Central memory CD8-positive, alpha-beta T cell (primary cell): ENCODE measurements around the gene ITPK1.

Experiments
- ATAC-seq: fragments of 150-1000 bp; cut with Tn5 transposase; replicated peaks from 2 replicates; pipeline ENCODE4 v1.10.0; 2022; ENCODE audit warnings: mild to moderate bottlenecking, moderate FRiP score, moderate number of reproducible peaks; ENCODE audit not compliant: poor library complexity, severe bottlenecking; ENCODE audit errors: extremely low read depth
- DNase-seq, 2 donors: peaks; one replicate each; pipeline ENCODE4 v3.0.0; 2021; ENCODE audit warnings: low spot score in 2 of 2
- H3K27ac Mint-ChIP-seq: one replicate; pipeline ENCODE4 v1.8.0; 2022; ENCODE audit warnings: low read depth, mild to moderate bottlenecking, moderate library complexity, mixed read lengths
- H3K27me3 Mint-ChIP-seq: one replicate; pipeline ENCODE4 v1.8.0; 2022; ENCODE audit warnings: mixed read lengths
- H3K36me3 Mint-ChIP-seq: one replicate; pipeline ENCODE4 v1.8.0; 2022; ENCODE audit warnings: mild to moderate bottlenecking, moderate library complexity, mixed read lengths; ENCODE audit not compliant: insufficient read depth
- H3K4me1 Mint-ChIP-seq: one replicate; pipeline ENCODE4 v1.8.0; 2022; ENCODE audit warnings: mixed read lengths
- H3K4me3 Mint-ChIP-seq: one replicate; pipeline ENCODE4 v1.8.0; 2022; ENCODE audit warnings: mild to moderate bottlenecking, moderate library complexity, mixed read lengths
- H3K9me3 Mint-ChIP-seq: one replicate; pipeline ENCODE4 v1.8.0; 2022; ENCODE audit warnings: mixed read lengths

ITPK1 gene

DNA sequence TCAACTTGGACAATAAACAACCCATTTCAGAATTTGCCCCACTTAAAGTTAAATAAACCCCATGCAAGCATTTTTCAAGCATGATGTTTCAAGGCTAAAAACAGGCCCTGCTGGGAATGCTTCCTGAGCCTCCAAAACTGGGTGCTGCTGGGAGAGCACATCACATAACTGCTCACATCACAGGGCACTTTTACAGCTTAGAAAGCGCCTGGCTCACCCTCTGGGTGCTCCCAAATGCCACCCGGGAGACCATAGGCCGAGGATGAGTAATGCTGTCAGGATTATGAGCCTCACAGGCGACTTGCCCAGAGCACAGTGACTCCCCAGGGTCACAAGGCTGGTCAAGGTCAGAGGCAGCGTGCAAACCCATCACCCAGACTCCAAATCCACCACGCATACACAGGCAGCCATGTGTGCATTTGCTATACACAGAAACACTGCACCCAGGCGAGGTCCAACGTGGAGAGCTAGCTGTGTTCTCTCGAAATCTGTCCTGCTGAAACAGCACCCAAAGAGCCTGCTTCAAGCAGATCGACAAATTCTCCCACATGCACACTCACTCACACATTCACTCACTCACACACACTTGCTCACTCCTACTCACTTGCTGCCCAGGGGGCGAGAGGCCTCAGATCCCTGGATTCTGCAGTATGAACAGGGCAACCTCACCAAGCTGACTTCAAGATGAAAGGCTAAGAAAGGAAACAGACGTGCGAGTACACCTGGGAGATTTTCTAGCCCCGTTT, 58.7 kb downstream of the ITPK1 start:
- Mint-ChIP-seq H3K4me3 (no peak overlapping the region), H3K9me3 (no peaks in the 10 kb centered on the region), H3K4me1 (peaks cover 58% of the 10 kb centered on the region)

DNA sequence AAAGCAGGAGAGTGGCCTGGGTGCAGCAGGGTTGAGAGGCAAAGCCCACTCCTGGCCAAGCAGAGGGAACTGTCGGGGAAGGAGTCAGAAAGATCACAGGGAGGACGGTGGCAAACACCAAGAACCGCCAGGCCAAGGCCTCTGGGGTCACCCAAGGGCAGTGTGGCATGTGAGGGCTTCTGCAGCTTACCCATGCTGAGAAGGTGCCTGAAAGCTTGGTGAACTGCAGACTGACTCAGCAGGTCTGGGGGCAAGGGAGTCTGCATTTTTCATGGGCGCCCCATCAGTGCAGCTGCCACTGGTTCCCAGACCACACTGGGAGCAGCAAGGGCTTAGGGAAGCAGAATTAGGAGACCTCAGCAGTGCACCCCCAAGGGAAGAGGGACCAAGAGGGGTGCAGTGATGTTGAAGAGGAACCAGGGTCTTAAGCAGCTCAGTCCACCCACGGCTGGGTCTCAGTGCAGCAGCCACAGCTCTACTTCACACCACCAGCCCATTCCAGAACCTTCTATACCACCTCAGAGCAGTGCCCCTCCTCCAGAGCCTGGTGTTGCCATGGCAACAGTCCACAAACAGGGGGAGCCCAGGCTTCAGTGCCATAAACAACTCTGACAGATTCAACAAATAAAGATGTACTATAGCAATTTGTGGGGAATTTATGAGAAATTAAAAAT, 59.4 kb downstream of the ITPK1 start:
- Mint-ChIP-seq H3K27ac (peak overlapping the region; percentile 74), H3K27me3 (no peaks in the 10 kb centered on the region), H3K9me3 (no peaks in the 10 kb centered on the region), H3K36me3 (peaks cover 5% of the 10 kb centered on the region), H3K4me1 (peaks cover 52% of the 10 kb centered on the region), H3K4me3 (no peak overlapping the region)
- DNase-seq (no peak), ATAC-seq (peak; percentile 49)

More for the DNA sequence above, 58.7 kb downstream of the ITPK1 start:
- DNase-seq: no peak
- peak overlapping the region; percentile 74 for H3K27ac Mint-ChIP-seq
- peaks cover 4% of the 10 kb centered on the region for H3K36me3 Mint-ChIP-seq
- ATAC-seq: no peak
- no peaks in the 10 kb centered on the region for H3K27me3 Mint-ChIP-seq

DNA sequence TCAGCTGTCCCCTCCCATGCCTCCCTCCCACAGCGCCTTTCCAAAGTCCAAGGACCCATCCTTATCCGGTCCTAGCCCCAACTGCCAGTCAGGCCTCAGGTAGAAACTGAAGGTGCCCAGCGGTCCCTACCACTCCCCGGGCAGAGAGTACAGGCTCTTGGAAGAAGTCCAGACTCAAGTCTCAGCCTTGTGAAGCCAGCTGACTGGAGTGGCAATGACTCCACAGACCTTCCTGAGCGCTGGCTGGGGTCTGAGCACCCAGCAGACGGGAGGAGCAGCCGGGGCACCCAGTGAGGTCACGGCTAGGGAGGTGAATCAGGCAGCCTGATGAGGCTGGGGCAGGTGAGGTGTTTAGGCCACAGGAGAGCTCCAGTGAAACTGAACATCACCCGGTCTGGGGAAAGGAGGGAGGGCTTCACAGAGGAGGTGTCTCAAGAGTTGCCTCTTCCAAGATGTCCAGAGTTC, 60.0 kb downstream of the ITPK1 start:
- Mint-ChIP-seq H3K27me3 (no peaks in the 10 kb centered on the region), H3K9me3 (no peaks in the 10 kb centered on the region), H3K27ac (peak overlapping the region; percentile 74), H3K36me3 (peaks cover 4% of the 10 kb centered on the region), H3K4me3 (no peak overlapping the region), H3K4me1 (peaks cover 48% of the 10 kb centered on the region)
- no peak for ATAC-seq
- DNase-seq: no peak

DNA sequence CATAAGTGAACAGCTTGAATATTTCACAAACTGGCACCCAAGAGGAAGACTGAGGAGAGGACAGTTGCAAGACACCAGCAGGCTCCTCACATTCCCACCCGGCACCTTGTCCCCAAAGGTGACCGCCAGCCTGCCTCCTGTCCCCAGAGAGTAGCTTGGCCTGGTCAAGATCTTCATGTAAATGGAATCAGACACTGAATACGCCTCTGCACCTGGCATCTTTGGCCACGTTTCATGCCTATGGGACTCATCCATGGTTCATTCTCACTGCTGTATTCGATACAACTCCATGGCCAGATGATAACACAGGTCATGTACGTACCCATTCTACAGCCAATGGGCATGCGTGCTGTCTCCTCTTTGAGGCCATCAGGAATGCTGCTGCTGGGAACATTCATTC, 60.8 kb downstream of the ITPK1 start:
- DNase-seq (no peak), ATAC-seq (no peak)
- no peak overlapping the region for H3K4me3 Mint-ChIP-seq
- H3K4me1 Mint-ChIP-seq: peaks cover 40% of the 10 kb centered on the region
- no peaks in the 10 kb centered on the region for H3K27me3 Mint-ChIP-seq
- H3K27ac Mint-ChIP-seq: no peak overlapping the region
- no peaks in the 10 kb centered on the region for H3K9me3 Mint-ChIP-seq
- peaks cover 4% of the 10 kb centered on the region for H3K36me3 Mint-ChIP-seq

DNA sequence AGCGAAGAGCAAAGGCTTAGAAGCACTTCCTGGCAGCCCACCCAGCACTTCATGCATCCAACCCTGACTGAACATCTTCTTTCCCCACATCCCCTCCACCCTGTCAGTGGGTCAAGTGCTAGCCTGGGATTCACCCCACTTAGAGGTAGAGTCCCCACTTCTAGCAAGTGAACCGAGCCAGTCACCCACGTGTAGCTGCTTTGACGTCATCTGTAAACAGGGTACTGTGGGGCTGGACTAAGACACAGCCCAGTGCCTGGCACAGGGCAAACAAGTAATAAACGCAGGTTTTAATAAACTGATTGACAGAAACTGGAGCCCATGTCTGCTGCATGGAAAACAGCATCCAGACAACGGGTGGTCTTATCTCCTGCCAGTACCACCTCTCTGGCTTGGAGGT, 61.7 kb downstream of the ITPK1 start:
- Mint-ChIP-seq H3K27ac (no peak overlapping the region), H3K4me3 (no peak overlapping the region), H3K4me1 (peaks cover 44% of the 10 kb centered on the region), H3K36me3 (peaks cover 4% of the 10 kb centered on the region), H3K27me3 (no peaks in the 10 kb centered on the region), H3K9me3 (no peaks in the 10 kb centered on the region)
- ATAC-seq (no peak), DNase-seq (no peak)

DNA sequence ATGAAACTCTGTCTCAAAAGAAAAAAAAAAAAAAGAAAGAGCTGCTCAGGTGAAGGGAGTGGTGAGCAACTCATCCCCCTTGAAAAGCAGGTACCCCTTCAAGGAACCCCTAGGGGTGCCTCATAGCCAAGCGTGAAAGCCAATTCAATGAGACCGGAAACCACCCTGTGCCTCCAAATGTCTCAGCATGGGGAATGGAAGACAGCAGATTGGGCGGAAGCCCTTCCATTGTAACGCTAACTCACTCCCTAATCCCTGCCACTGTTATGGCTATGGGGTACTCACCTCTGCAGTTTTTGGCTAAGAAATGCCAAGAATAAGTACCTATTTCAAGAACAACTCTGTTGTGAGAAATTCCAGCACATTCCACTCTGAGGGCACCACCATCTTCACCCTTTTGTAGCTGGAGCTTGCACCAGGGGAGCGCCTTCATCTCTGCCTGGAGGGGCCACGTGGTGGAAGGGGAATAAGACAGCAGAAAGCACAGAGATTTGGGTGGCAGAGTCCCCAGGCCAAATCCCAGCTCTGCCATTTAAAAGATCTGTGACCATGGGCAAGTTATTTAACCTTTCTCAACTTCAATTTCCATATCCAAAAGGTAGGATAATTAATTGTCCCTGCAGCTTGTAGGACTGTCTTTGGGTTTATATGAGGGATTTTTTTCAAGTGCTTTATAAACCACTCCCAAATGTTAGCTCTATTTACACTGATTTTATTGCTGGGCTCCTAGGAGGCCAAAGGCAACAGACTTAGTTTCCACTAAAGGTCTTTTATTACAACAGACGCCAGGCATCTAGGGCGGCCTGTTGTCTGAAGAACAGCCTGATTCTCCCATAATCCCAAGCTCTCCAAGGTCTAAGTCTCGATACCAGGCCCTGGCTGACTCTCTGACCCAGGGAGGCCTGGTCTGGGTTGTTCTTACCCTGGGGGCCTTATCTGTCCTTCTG, 63.9 kb downstream of the ITPK1 start:
- Mint-ChIP-seq H3K4me1 (peaks cover 32% of the 10 kb centered on the region), H3K27ac (no peak overlapping the region), H3K36me3 (peaks cover 4% of the 10 kb centered on the region), H3K4me3 (no peak overlapping the region), H3K27me3 (no peaks in the 10 kb centered on the region), H3K9me3 (no peaks in the 10 kb centered on the region)
- DNase-seq (no peak), ATAC-seq (no peak)

DNA sequence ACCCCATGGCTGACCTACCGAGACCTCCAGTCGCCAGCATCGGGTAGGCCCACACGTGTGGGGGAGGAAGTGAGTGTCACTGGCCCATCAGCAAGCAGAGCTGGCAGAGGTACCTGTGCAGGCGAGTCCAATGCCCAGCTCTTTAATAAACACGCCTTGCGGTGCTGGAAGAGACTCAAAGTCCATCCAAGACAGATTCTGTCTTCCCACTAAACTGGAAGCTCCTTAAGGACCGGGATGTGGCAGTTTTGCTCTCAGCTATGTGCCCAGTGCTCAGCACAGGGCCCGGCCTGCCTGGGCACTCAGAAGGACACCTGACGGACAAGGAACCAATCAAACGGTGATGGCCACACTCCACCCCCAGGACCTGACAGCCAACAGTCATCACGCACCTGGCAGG, 65.0 kb downstream of the ITPK1 start:
- Mint-ChIP-seq H3K27ac (no peak overlapping the region), H3K36me3 (peaks cover 2% of the 10 kb centered on the region), H3K4me1 (peaks cover 28% of the 10 kb centered on the region), H3K27me3 (no peaks in the 10 kb centered on the region), H3K9me3 (no peaks in the 10 kb centered on the region), H3K4me3 (no peak overlapping the region)
- ATAC-seq: no peak
- DNase-seq: no peak

DNA sequence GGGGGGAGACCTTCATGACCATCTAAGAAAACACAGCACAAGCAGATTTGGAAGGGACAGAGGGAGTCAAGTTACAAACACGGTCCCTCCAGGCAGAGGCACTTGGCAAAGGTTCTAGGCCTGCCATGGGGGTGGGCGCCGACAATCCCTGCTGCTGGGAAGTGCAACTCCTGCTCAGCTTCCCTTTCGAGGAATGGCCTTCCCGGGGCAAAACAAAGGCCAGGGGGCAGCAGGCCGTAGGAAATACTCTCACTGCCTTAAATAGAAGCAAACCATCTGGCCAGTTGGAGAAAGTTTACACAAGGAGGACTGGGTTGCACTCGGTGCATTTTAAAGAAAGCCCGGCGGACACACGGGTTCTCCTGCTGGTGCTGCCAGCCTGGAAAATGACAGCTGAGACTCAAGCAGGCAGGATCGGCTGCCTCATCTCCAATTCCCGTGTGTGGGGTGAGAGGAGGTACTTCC, 65.8 kb downstream of the ITPK1 start:
- peaks cover 2% of the 10 kb centered on the region for H3K36me3 Mint-ChIP-seq
- H3K27me3 Mint-ChIP-seq: no peaks in the 10 kb centered on the region
- DNase-seq: no peak
- ATAC-seq: no peak
- no peaks in the 10 kb centered on the region for H3K9me3 Mint-ChIP-seq
- no peak overlapping the region for H3K27ac Mint-ChIP-seq
- H3K4me1 Mint-ChIP-seq: peaks cover 29% of the 10 kb centered on the region
- H3K4me3 Mint-ChIP-seq: no peak overlapping the region

DNA sequence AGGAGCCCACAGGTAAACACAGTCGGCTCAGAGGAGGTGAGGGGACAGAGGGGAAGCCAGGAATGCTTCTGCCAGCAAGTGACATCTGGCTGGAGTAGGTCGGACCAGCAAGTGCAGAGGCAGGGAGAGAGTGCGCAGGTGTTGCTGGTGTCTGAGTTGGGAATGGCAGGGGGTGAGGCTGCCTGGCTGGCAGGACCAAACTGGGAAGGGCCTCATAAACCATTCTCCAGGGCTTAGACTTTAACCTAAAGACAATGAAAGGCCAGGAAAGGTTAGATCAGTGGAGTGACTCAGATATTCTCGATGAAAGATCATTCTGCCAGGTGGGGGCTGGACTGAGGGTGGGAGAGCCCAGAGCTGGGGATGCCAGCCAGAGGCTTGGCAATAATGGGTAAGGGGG, 66.4 kb downstream of the ITPK1 start:
- Mint-ChIP-seq H3K27ac (peak overlapping the region; percentile 54), H3K4me1 (peaks cover 33% of the 10 kb centered on the region), H3K36me3 (peaks cover 4% of the 10 kb centered on the region), H3K27me3 (no peaks in the 10 kb centered on the region), H3K4me3 (no peak overlapping the region), H3K9me3 (no peaks in the 10 kb centered on the region)
- no peak for DNase-seq
- no peak for ATAC-seq

DNA sequence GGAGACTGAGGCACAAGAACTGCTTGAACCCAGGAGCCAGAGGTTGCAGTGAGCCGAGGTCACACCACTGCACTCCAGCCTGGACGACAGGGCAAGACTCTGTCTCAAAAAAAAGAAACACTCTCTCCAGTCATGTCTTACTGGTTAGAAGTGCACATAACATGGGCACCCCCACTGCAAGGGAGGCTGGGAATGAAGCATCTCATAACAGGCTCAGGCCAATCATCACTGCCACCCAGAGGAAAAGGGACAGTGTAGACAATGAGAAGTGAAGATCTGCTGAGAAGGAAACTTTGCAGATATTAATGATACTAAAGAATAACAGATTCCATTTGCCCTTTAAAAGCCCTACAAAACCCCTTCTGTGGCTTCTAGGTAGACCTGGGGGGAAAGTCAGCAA, 66.9 kb downstream of the ITPK1 start:
- H3K36me3 Mint-ChIP-seq: peaks cover 4% of the 10 kb centered on the region
- no peak overlapping the region for H3K4me3 Mint-ChIP-seq
- H3K9me3 Mint-ChIP-seq: no peaks in the 10 kb centered on the region
- no peaks in the 10 kb centered on the region for H3K27me3 Mint-ChIP-seq
- DNase-seq (no peak), ATAC-seq (no peak)
- peak overlapping the region; percentile 54 for H3K27ac Mint-ChIP-seq
- H3K4me1 Mint-ChIP-seq: peaks cover 36% of the 10 kb centered on the region

DNA sequence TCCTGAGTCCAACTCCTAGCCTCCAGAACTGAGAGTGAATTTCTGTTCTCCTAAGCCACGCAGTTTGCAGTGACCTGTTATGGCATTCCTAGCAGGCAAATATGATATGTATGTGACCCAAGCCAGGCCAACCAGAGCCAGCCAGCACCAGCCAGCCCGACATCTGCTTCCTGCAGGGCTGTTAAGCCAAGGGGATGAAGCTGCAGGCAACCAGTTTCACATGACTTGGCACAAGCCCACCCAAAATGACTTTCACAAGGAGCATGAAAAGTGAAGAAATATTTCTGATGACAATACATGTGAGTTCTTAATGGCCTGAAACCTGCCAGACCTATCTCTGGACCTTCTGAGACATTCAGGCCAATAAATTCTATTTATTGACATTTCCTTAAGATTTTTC, 68.1 kb downstream of the ITPK1 start:
- Mint-ChIP-seq H3K9me3 (no peaks in the 10 kb centered on the region), H3K27me3 (no peaks in the 10 kb centered on the region), H3K4me3 (no peak overlapping the region), H3K4me1 (peaks cover 41% of the 10 kb centered on the region), H3K36me3 (peaks cover 4% of the 10 kb centered on the region), H3K27ac (no peak overlapping the region)
- DNase-seq (no peak), ATAC-seq (no peak)

DNA sequence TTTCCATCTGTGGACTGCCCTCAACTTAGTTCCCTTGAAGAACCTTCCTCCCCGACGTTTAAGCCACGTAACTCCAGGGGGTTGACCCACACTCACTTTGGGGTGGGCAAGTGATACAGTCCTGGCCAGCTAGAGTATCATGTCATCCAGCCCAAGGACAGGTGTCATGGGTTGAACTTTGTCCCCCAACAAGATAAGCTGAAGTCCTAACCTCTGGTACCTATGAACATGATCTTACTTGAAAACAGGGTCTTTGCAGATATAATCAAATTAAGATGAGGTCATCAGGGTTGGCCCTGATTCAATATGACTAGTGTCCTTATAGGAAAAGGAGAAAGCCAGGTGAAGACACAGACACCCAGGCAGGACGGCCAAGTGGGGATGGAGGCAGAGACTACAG, 68.6 kb downstream of the ITPK1 start:
- Mint-ChIP-seq H3K36me3 (peaks cover 4% of the 10 kb centered on the region), H3K27ac (no peak overlapping the region), H3K4me1 (peaks cover 46% of the 10 kb centered on the region), H3K9me3 (no peaks in the 10 kb centered on the region), H3K27me3 (no peaks in the 10 kb centered on the region), H3K4me3 (no peak overlapping the region)
- DNase-seq: no peak
- no peak for ATAC-seq
